ENCODE measurements around the gene FARS2. TPM values are rescaled to one million over a fixed set of nuclear protein-coding genes. Genes with fewer than 3 reads are reported as not detected.
"Not testable (repeated sequence)": the region's sequence is repeated elsewhere in the genome, so short reads cannot be mapped to it uniquely, and the experiment has no call there.

The FARS2 gene
- total and polyA plus RNA-seq, 4 donors = 16.6 to 29.0 (median 21.1) TPM

- H3K9me3 ChIP-seq (ENCODE audit: control insufficient read depth, insufficient read depth, low read length) = peaks cover 2% of the 10 kb centered on the region
- no peak for DNase-seq (ENCODE audit: low read depth in 4 of 6, low spot score in 6 of 6)
- H3K4me1 ChIP-seq (ENCODE audit: control insufficient read depth, insufficient read depth, low read length) = peaks cover 21% of the 10 kb centered on the region
- H3K27ac ChIP-seq (ENCODE audit: low read depth, low read length) = no peak overlapping the region
- 96% methylated on average over 3 of the region's 6 CpGs for WGBS (ENCODE audit: insufficient coverage)
- peaks cover 5% of the 10 kb centered on the region for H3K36me3 ChIP-seq (ENCODE audit: control insufficient read depth, insufficient read depth, low read length)
- no peaks in the 10 kb centered on the region for H3K27me3 ChIP-seq (ENCODE audit: control insufficient read depth, insufficient read depth, low read length)
- no peak overlapping the region for H3K4me3 ChIP-seq (ENCODE audit: low read depth, low read length)
Observed at GRCh38 chr6:5781019-5781418, 519.7 kb downstream of the FARS2 start.

- Histone ChIP-seq H3K36me3 (ENCODE audit: control insufficient read depth, insufficient read depth, low read length) (peaks cover 5% of the 10 kb centered on the region), H3K9me3 (ENCODE audit: control insufficient read depth, insufficient read depth, low read length) (peaks cover 2% of the 10 kb centered on the region), H3K27ac (ENCODE audit: low read depth, low read length) (no peak overlapping the region), H3K4me1 (ENCODE audit: control insufficient read depth, insufficient read depth, low read length) (peaks cover 27% of the 10 kb centered on the region), H3K4me3 (ENCODE audit: low read depth, low read length) (no peak overlapping the region), H3K27me3 (ENCODE audit: control insufficient read depth, insufficient read depth, low read length) (no peaks in the 10 kb centered on the region)
- WGBS (ENCODE audit: insufficient coverage) = 79% methylated on average over 17 of the region's 17 CpGs
- no peak for DNase-seq (ENCODE audit: low read depth in 4 of 6, low spot score in 6 of 6)
Observed at GRCh38 chr6:5781966-5782556, 520.7 kb downstream of the FARS2 start.

GRCh38 chr6:5782783-5783547 is 521.7 kb downstream of the FARS2 start:
- 51% methylated on average over 25 of the region's 26 CpGs for WGBS (ENCODE audit: insufficient coverage)
- no peak overlapping the region for H3K27ac ChIP-seq (ENCODE audit: low read depth, low read length)
- no peaks in the 10 kb centered on the region for H3K27me3 ChIP-seq (ENCODE audit: control insufficient read depth, insufficient read depth, low read length)
- peaks cover 5% of the 10 kb centered on the region for H3K36me3 ChIP-seq (ENCODE audit: control insufficient read depth, insufficient read depth, low read length)
- DNase-seq (ENCODE audit: low read depth in 4 of 6, low spot score in 6 of 6) = peak in 2 of 6 donors; percentile 64 to 83
- H3K9me3 ChIP-seq (ENCODE audit: control insufficient read depth, insufficient read depth, low read length) = peaks cover 2% of the 10 kb centered on the region
- no peak overlapping the region for H3K4me3 ChIP-seq (ENCODE audit: low read depth, low read length)
- H3K4me1 ChIP-seq (ENCODE audit: control insufficient read depth, insufficient read depth, low read length) = peaks cover 27% of the 10 kb centered on the region

GRCh38 chr6:5783584-5784089 is 522.3 kb downstream of the FARS2 start:
- H3K4me1 ChIP-seq (ENCODE audit: control insufficient read depth, insufficient read depth, low read length) = peaks cover 27% of the 10 kb centered on the region

GRCh38 chr6:5785249-5785648 is 523.9 kb downstream of the FARS2 start:
- 65% methylated on average over 4 of the region's 8 CpGs for WGBS (ENCODE audit: insufficient coverage)
- Histone ChIP-seq H3K9me3 (ENCODE audit: control insufficient read depth, insufficient read depth, low read length) (no peaks in the 10 kb centered on the region), H3K27ac (ENCODE audit: low read depth, low read length) (no peak overlapping the region), H3K4me3 (ENCODE audit: low read depth, low read length) (no peak overlapping the region), H3K4me1 (ENCODE audit: control insufficient read depth, insufficient read depth, low read length) (peaks cover 27% of the 10 kb centered on the region), H3K27me3 (ENCODE audit: control insufficient read depth, insufficient read depth, low read length) (no peaks in the 10 kb centered on the region), H3K36me3 (ENCODE audit: control insufficient read depth, insufficient read depth, low read length) (peaks cover 2% of the 10 kb centered on the region)
- no peak for DNase-seq (ENCODE audit: low read depth in 4 of 6, low spot score in 6 of 6)

More at GRCh38 chr6:5783584-5784089, 522.3 kb downstream of the FARS2 start:
- WGBS (ENCODE audit: insufficient coverage) = 85% methylated on average over 16 of the region's 19 CpGs
- H3K27me3 ChIP-seq (ENCODE audit: control insufficient read depth, insufficient read depth, low read length) = no peaks in the 10 kb centered on the region
- no peak overlapping the region for H3K4me3 ChIP-seq (ENCODE audit: low read depth, low read length)
- H3K36me3 ChIP-seq (ENCODE audit: control insufficient read depth, insufficient read depth, low read length) = peaks cover 5% of the 10 kb centered on the region
- H3K27ac ChIP-seq (ENCODE audit: low read depth, low read length) = no peak overlapping the region
- peaks cover 2% of the 10 kb centered on the region for H3K9me3 ChIP-seq (ENCODE audit: control insufficient read depth, insufficient read depth, low read length)
- DNase-seq (ENCODE audit: low read depth in 4 of 6, low spot score in 6 of 6) = no peak

GRCh38 chr6:5786321-5786968 is 525.1 kb downstream of the FARS2 start:
- Histone ChIP-seq H3K9me3 (ENCODE audit: control insufficient read depth, insufficient read depth, low read length) (no peaks in the 10 kb centered on the region), H3K27ac (ENCODE audit: low read depth, low read length) (no peak overlapping the region), H3K36me3 (ENCODE audit: control insufficient read depth, insufficient read depth, low read length) (peaks cover 2% of the 10 kb centered on the region), H3K27me3 (ENCODE audit: control insufficient read depth, insufficient read depth, low read length) (no peaks in the 10 kb centered on the region), H3K4me3 (ENCODE audit: low read depth, low read length) (no peak overlapping the region), H3K4me1 (ENCODE audit: control insufficient read depth, insufficient read depth, low read length) (peaks cover 27% of the 10 kb centered on the region)
- 59% methylated on average over 8 of the region's 10 CpGs for WGBS (ENCODE audit: insufficient coverage)
- DNase-seq (ENCODE audit: low read depth in 4 of 6, low spot score in 6 of 6) = no peak

GRCh38 chr6:5786969-5787720 is 525.8 kb downstream of the FARS2 start:
- no peaks in the 10 kb centered on the region for H3K9me3 ChIP-seq (ENCODE audit: control insufficient read depth, insufficient read depth, low read length)
- H3K27ac ChIP-seq (ENCODE audit: low read depth, low read length) = no peak overlapping the region
- WGBS (ENCODE audit: insufficient coverage) = 49% methylated on average over 5 of the region's 11 CpGs
- peak in 1 of 6 donors; percentile 27 for DNase-seq (ENCODE audit: low read depth in 4 of 6, low spot score in 6 of 6)
- H3K27me3 ChIP-seq (ENCODE audit: control insufficient read depth, insufficient read depth, low read length) = no peaks in the 10 kb centered on the region
- peaks cover 27% of the 10 kb centered on the region for H3K4me1 ChIP-seq (ENCODE audit: control insufficient read depth, insufficient read depth, low read length)
- H3K4me3 ChIP-seq (ENCODE audit: low read depth, low read length) = no peak overlapping the region
- no peaks in the 10 kb centered on the region for H3K36me3 ChIP-seq (ENCODE audit: control insufficient read depth, insufficient read depth, low read length)

- H3K4me1 ChIP-seq (ENCODE audit: control insufficient read depth, insufficient read depth, low read length) = peaks cover 13% of the 10 kb centered on the region
- H3K4me3 ChIP-seq (ENCODE audit: low read depth, low read length); H3K9me3 ChIP-seq (ENCODE audit: control insufficient read depth, insufficient read depth, low read length); DNase-seq (ENCODE audit: low read depth in 4 of 6, low spot score in 6 of 6); H3K27me3 ChIP-seq (ENCODE audit: control insufficient read depth, insufficient read depth, low read length); H3K27ac ChIP-seq (ENCODE audit: low read depth, low read length); H3K36me3 ChIP-seq (ENCODE audit: control insufficient read depth, insufficient read depth, low read length): not testable (repeated sequence)
- 100% methylated on average over 2 of the region's 5 CpGs for WGBS (ENCODE audit: insufficient coverage)
Observed at GRCh38 chr6:5789426-5789825, 528.1 kb downstream of the FARS2 start.

- not testable (repeated sequence) for DNase-seq (ENCODE audit: low read depth in 4 of 6, low spot score in 6 of 6); H3K27me3 ChIP-seq (ENCODE audit: control insufficient read depth, insufficient read depth, low read length); H3K36me3 ChIP-seq (ENCODE audit: control insufficient read depth, insufficient read depth, low read length); H3K4me1 ChIP-seq (ENCODE audit: control insufficient read depth, insufficient read depth, low read length); H3K27ac ChIP-seq (ENCODE audit: low read depth, low read length); H3K4me3 ChIP-seq (ENCODE audit: low read depth, low read length); H3K9me3 ChIP-seq (ENCODE audit: control insufficient read depth, insufficient read depth, low read length)
Observed at GRCh38 chr6:5796555-5796954, 535.2 kb downstream of the FARS2 start.
